GM23338 (cell line): ENCODE results near the gene AIMP2.

Experiments used
- EZH2phosphoT487 ChIP-seq: fragments of 200-600 bp; sonication (generic); IDR thresholded peaks from one replicate; pipeline ENCODE4 v1.8.1; 2018; ENCODE audit warnings: antibody characterized with exemption; ENCODE audit not compliant: unreplicated experiment
- ZNF331 ChIP-seq: fragments of 250-450 bp; sonication (Bioruptor Pico); IDR thresholded peaks from 2 replicates; pipeline ENCODE4 v1.5.0; 2020; ENCODE audit warnings: low read depth, mild to moderate bottlenecking, moderate library complexity
- TF ChIP-seq, protein P1 (sequence below), 2 experiments: fragments of 200-600 bp in 1 of 2; sonication (generic) in 1 of 2; conservative IDR thresholded peaks; 2 replicates each; pipeline versions ENCODE4 v1.5.1 to v1.6.1; 2016 to 2017; ENCODE audit warnings: antibody characterized with exemption in 2 of 2, low read depth in 2 of 2, mild to moderate bottlenecking in 2 of 2, moderate library complexity in 1 of 2
- TF ChIP-seq, protein P2 (sequence below): IDR thresholded peaks from one replicate; pipeline ENCODE4 v1.6.1; 2018; ENCODE audit warnings: antibody characterized with exemption; ENCODE audit not compliant: unreplicated experiment

DNA sequence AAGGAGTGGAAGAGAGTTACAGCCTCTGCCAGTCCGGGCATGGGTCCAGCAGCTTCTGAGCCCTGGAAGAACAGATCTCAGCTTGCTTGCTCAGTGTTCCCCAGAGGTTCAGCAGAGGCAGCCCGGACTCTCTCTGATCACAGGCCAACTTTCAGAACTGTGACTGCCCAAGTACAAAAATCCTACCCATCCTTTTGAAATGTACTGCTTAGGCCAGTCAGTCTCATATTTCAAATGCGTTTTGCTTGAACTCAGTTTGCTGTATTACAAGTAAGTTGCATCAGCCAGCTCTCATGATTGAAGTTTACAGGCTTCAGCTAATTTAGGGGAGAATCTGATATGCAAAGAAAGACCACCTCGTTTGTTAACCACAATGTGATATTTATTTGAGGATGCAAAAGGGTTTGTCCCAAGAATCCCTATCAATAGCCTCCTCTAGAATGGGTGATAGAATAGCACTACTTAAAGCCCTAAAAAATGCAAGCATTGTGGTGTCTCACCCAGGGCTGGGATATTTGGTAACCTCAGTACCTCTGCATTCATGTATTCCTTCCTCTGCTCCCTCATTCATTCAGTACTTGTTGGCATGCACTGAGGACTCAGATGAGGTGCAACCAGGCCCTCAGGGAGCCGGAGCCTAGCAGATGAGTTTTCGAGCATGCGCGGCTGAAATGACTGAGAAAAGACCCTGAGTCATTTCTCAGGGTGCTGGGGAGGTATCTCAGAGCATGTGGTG is 7.0 kb downstream of the AIMP2 start:
- TF ChIP-seq, protein P1, sequence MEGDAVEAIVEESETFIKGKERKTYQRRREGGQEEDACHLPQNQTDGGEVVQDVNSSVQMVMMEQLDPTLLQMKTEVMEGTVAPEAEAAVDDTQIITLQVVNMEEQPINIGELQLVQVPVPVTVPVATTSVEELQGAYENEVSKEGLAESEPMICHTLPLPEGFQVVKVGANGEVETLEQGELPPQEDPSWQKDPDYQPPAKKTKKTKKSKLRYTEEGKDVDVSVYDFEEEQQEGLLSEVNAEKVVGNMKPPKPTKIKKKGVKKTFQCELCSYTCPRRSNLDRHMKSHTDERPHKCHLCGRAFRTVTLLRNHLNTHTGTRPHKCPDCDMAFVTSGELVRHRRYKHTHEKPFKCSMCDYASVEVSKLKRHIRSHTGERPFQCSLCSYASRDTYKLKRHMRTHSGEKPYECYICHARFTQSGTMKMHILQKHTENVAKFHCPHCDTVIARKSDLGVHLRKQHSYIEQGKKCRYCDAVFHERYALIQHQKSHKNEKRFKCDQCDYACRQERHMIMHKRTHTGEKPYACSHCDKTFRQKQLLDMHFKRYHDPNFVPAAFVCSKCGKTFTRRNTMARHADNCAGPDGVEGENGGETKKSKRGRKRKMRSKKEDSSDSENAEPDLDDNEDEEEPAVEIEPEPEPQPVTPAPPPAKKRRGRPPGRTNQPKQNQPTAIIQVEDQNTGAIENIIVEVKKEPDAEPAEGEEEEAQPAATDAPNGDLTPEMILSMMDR (conservative IDR thresholded peaks at IDR 0.05; ENCODE audit: low read depth in 2 of 2) = no peak
- TF ChIP-seq, protein P2, sequence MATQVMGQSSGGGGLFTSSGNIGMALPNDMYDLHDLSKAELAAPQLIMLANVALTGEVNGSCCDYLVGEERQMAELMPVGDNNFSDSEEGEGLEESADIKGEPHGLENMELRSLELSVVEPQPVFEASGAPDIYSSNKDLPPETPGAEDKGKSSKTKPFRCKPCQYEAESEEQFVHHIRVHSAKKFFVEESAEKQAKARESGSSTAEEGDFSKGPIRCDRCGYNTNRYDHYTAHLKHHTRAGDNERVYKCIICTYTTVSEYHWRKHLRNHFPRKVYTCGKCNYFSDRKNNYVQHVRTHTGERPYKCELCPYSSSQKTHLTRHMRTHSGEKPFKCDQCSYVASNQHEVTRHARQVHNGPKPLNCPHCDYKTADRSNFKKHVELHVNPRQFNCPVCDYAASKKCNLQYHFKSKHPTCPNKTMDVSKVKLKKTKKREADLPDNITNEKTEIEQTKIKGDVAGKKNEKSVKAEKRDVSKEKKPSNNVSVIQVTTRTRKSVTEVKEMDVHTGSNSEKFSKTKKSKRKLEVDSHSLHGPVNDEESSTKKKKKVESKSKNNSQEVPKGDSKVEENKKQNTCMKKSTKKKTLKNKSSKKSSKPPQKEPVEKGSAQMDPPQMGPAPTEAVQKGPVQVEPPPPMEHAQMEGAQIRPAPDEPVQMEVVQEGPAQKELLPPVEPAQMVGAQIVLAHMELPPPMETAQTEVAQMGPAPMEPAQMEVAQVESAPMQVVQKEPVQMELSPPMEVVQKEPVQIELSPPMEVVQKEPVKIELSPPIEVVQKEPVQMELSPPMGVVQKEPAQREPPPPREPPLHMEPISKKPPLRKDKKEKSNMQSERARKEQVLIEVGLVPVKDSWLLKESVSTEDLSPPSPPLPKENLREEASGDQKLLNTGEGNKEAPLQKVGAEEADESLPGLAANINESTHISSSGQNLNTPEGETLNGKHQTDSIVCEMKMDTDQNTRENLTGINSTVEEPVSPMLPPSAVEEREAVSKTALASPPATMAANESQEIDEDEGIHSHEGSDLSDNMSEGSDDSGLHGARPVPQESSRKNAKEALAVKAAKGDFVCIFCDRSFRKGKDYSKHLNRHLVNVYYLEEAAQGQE = no peak
- no peak for TF ChIP-seq ZNF331 (CRISPR knock-in tag)
- no peak for TF ChIP-seq EZH2phosphoT487
